Neural cell (in vitro differentiated cells): ENCODE data around the gene MORF4L2. TPM values are rescaled to one million over a fixed set of nuclear protein-coding genes. Genes with fewer than 3 reads are reported as not detected.

Source experiments
- H2AFZ ChIP-seq: fragments of 200-600, 300-800 bp; sonication (generic), shearing (Covaris generic); 2 replicates; pipeline ENCODE4 v1.6.0; 2014; ENCODE audit warnings: low read depth, mild to moderate bottlenecking, antibody characterized with exemption, low read length, moderate library complexity
- H3F3A ChIP-seq: fragments of 200-600 bp; shearing (Covaris generic); 2 replicates; pipeline ENCODE4 v1.6.1; 2016; ENCODE audit warnings: mild to moderate bottlenecking, moderate library complexity, mixed read lengths, antibody characterized with exemption, low read length; ENCODE audit not compliant: insufficient read depth, poor library complexity, severe bottlenecking
- H3K27ac ChIP-seq: fragments of 200-600, 300-800 bp; sonication (generic), shearing (Covaris generic); 2 replicates; pipeline ENCODE4 v1.5.1; 2014; ENCODE audit warnings: mild to moderate bottlenecking, low read length, moderate library complexity
- H3K27me3 ChIP-seq: fragments of 300-800, 200-600 bp; sonication (generic), shearing (Covaris generic); 2 replicates; pipeline ENCODE4 v1.6.0; 2014; ENCODE audit warnings: mild to moderate bottlenecking, low read depth, low read length, moderate library complexity; ENCODE audit not compliant: insufficient read depth
- H3K36me3 ChIP-seq: fragments of 300-800, 200-600 bp; sonication (generic), shearing (Covaris generic); 2 replicates; pipeline ENCODE4 v1.5.1; 2014; ENCODE audit warnings: mild to moderate bottlenecking, antibody characterized with exemption, low read length, moderate library complexity; ENCODE audit not compliant: insufficient read depth
- H3K4me2 ChIP-seq: fragments of 300-800, 200-600 bp; sonication (generic), shearing (Covaris generic); 2 replicates; pipeline ENCODE4 v1.6.0; 2014; ENCODE audit warnings: mild to moderate bottlenecking, low read length
- H3K4me3 ChIP-seq: fragments of 300-800, 200-600 bp; sonication (generic), shearing (Covaris generic); 2 replicates; pipeline ENCODE4 v1.5.1; 2014; ENCODE audit warnings: mild to moderate bottlenecking, low read length, moderate library complexity
- H3K79me2 ChIP-seq: fragments of 200-600 bp; shearing (Covaris generic); replicated peaks from 2 replicates; pipeline ENCODE4 v1.6.0; 2014; ENCODE audit warnings: mild to moderate bottlenecking, low read length, moderate library complexity; ENCODE audit not compliant: insufficient read depth
- H3K9ac ChIP-seq: fragments of 300-800, 200-600 bp; sonication (generic), shearing (Covaris generic); 2 replicates; pipeline ENCODE4 v1.6.1; 2016; ENCODE audit warnings: mild to moderate bottlenecking, low read length, mixed read lengths
- H3K9me2 ChIP-seq: fragments of 200-600 bp; shearing (Covaris generic); 2 replicates; pipeline ENCODE4 v1.6.1; 2016; ENCODE audit warnings: mild to moderate bottlenecking, low read length, mixed read lengths; ENCODE audit not compliant: insufficient read depth
- H3K9me3 ChIP-seq: fragments of 200-600, 300-800 bp; sonication (generic), shearing (Covaris generic); 2 replicates; pipeline ENCODE4 v1.6.1; 2016; ENCODE audit warnings: mild to moderate bottlenecking, mixed run types, low read length, moderate library complexity, mixed read lengths
- H4K20me1 ChIP-seq: fragments of 200-600 bp; shearing (Covaris generic); 2 replicates; pipeline ENCODE4 v1.6.1; 2016; ENCODE audit warnings: mild to moderate bottlenecking, mixed run types; ENCODE audit not compliant: insufficient read depth
- CTCF ChIP-seq: fragments of 450-650 bp; IDR thresholded peaks from 2 replicates; pipeline ENCODE4 v1.5.1; 2014; ENCODE audit warnings: antibody characterized with exemption, mild to moderate bottlenecking, moderate library complexity; ENCODE audit not compliant: poor library complexity, severe bottlenecking
- EP300 ChIP-seq: fragments of 450-650 bp; conservative IDR thresholded peaks from 2 replicates; pipeline ENCODE4 v1.6.1; 2014; ENCODE audit warnings: antibody characterized with exemption, mild to moderate bottlenecking, moderate library complexity; ENCODE audit not compliant: poor library complexity, severe bottlenecking
- EZH2 ChIP-seq: fragments of 200-600, 300-800 bp; shearing (Covaris generic), sonication (generic); IDR thresholded peaks from 2 replicates; pipeline ENCODE4 v1.6.1; 2014; ENCODE audit warnings: antibody characterized with exemption, low read length, borderline replicate concordance, mild to moderate bottlenecking; ENCODE audit not compliant: insufficient read depth, poor library complexity, severe bottlenecking
- MXI1 ChIP-seq: fragments of 450-650 bp; conservative IDR thresholded peaks from 2 replicates; pipeline ENCODE4 v1.6.1; 2014; ENCODE audit warnings: antibody characterized with exemption, mild to moderate bottlenecking; ENCODE audit not compliant: poor library complexity, severe bottlenecking
- POLR2AphosphoS5 ChIP-seq: IDR thresholded peaks from 2 replicates; pipeline ENCODE4 v1.6.1; 2012
- RAD21 ChIP-seq: fragments of 450-650 bp; conservative IDR thresholded peaks from 2 replicates; pipeline ENCODE4 v1.6.1; 2014; ENCODE audit warnings: antibody characterized with exemption, mild to moderate bottlenecking, moderate library complexity
- SMC3 ChIP-seq: fragments of 450-650 bp; conservative IDR thresholded peaks from 2 replicates; pipeline ENCODE4 v1.6.1; 2014; ENCODE audit warnings: antibody characterized with exemption, mild to moderate bottlenecking, moderate library complexity; ENCODE audit not compliant: poor library complexity
- TAF1 ChIP-seq: IDR thresholded peaks from 2 replicates; pipeline ENCODE4 v1.6.1; 2012; ENCODE audit warnings: low read depth
- polyA plus RNA-seq: library from polyadenylated mRNA; depleted of rRNA; stranded (reverse); fragments of >200 nt; gene quantifications from 2 replicates; pipeline ENCODE4 v1.2.3, GENCODE V29; 2014
- TF ChIP-seq, protein P1 (sequence below): IDR thresholded peaks from 2 replicates; pipeline ENCODE4 v1.6.1; 2012; ENCODE audit warnings: borderline replicate concordance

The MORF4L2 gene
- polyA plus RNA-seq, 1 donor from 2014 or later: 1,340 TPM

DNA sequence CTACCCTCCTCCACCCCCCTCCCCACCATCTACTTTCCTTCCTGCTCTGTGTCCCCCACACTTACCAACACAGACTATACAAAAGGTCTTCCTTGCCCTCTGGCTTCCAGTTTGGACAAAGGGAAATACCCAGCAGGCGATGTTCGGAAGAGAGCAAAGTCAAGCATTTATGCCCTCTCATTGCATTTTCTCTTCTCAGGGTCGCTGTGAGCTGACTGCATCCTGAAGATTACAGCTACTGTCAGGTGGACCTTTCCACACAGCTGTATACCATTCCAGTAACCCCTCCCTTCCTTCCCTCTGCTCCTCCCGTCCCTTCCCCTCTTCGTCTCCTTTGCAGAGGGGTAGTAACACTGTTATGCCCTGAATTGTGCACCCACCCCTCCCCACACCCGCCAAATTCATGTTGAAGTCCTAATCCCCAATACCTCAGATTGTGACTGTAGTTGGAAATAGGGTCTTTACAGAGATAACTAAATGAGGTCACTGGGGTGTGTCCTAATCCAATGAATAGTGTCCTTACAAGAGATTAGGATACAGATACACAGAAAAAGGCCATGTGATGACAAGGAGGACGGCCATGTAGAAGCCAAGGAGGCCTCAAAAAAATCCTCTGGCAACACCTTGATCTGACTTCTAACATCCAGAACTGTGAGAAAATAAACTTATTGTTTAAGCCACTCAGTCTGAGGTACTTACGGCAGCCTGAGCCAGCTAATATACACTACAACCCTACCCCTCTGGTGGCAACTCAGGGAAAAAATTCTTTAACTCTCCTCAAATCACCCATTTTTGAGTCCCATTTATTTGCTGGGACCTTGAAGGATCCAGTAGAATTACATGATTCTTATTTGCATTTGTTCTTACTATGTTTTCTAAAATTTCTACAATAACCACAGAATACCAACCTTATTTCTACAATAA lies 11.7 kb downstream of the MORF4L2 start (continued):
- TF ChIP-seq SMC3: no peak
- no peak for TF ChIP-seq MXI1

DNA sequence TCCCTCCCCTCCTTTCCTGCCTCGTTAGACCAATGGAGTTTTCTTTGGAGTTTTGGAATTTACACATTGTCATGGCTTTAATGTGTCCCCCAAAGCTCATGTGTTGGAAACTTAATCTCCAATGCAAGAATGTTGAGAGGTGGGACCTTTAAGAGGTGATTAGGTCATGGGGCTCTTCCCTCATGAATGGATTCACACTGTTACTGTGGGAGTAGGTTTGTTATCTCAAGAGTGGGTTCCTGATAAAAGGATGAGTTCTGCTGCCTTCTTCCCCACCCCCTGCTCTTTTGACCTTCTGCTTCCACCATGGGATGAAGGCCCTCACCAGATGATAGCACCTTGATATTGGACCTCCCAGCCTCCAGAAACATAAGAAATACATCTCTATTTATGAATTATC lies 16.8 kb downstream of the MORF4L2 start:
- Histone ChIP-seq H3K27me3 (no peaks in the 10 kb centered on the region), H3K9ac (no peak overlapping the region), H3K27ac (no peak overlapping the region), H3K4me3 (no peak overlapping the region), H3K36me3 (no peaks in the 10 kb centered on the region), H4K20me1 (no peaks in the 10 kb centered on the region), H3F3A (no peaks in the 10 kb centered on the region), H2AFZ (no peak overlapping the region), H3K9me3 (no peaks in the 10 kb centered on the region), H3K4me2 (no peak overlapping the region), H3K9me2 (no peaks in the 10 kb centered on the region), H3K79me2 (no peaks in the 10 kb centered on the region)
- TF ChIP-seq, protein P1, sequence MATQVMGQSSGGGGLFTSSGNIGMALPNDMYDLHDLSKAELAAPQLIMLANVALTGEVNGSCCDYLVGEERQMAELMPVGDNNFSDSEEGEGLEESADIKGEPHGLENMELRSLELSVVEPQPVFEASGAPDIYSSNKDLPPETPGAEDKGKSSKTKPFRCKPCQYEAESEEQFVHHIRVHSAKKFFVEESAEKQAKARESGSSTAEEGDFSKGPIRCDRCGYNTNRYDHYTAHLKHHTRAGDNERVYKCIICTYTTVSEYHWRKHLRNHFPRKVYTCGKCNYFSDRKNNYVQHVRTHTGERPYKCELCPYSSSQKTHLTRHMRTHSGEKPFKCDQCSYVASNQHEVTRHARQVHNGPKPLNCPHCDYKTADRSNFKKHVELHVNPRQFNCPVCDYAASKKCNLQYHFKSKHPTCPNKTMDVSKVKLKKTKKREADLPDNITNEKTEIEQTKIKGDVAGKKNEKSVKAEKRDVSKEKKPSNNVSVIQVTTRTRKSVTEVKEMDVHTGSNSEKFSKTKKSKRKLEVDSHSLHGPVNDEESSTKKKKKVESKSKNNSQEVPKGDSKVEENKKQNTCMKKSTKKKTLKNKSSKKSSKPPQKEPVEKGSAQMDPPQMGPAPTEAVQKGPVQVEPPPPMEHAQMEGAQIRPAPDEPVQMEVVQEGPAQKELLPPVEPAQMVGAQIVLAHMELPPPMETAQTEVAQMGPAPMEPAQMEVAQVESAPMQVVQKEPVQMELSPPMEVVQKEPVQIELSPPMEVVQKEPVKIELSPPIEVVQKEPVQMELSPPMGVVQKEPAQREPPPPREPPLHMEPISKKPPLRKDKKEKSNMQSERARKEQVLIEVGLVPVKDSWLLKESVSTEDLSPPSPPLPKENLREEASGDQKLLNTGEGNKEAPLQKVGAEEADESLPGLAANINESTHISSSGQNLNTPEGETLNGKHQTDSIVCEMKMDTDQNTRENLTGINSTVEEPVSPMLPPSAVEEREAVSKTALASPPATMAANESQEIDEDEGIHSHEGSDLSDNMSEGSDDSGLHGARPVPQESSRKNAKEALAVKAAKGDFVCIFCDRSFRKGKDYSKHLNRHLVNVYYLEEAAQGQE: no peak
- no peak for TF ChIP-seq EP300
- no peak for TF ChIP-seq SMC3
- TF ChIP-seq MXI1: no peak
- TF ChIP-seq EZH2: no peak
- no peak for TF ChIP-seq CTCF
- TF ChIP-seq RAD21: no peak
- no peak for TF ChIP-seq TAF1
- no peak for TF ChIP-seq POLR2AphosphoS5
